Activated naive CD4-positive, alpha-beta T cell treated with anti-CD3 and anti-CD28 coated beads, Interleukin-2, amount 50 U/mL, for 16 hours (primary cell): ENCODE results near the gene NR3C1.

ENCODE experiments used
- DNase-seq: peaks from one replicate; pipeline ENCODE4 v3.0.0-alpha.2; 2020

The NR3C1 gene

DNA sequence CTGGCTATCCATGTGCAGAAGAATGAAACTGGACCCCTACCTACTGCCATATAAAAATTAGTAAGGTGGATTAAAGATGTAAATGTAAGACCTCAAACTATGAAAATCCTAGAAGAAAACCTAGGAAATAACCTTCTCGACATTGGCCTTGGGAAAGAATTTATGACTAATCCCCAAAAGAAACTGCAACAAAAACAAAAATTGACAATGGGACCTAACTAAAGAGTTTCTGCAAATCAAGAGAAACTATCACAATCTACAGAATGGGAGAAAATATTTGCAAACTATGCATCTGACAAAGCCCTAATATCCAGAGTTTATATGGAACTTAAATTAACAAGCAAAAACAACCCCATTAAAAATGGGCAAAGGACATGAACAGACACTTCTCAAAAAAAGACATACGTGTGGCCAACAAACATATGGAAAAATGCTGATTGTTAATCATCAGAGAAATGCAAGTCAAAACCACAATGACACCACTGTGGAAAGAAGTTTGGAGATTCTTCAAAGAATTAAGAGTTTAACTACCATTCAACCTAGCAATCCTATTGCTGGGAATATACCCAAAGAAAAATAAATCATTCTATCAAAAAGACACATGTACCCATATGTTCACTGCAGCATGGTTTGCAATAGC, 98.5 kb downstream of the NR3C1 start:
- no peak for DNase-seq

DNA sequence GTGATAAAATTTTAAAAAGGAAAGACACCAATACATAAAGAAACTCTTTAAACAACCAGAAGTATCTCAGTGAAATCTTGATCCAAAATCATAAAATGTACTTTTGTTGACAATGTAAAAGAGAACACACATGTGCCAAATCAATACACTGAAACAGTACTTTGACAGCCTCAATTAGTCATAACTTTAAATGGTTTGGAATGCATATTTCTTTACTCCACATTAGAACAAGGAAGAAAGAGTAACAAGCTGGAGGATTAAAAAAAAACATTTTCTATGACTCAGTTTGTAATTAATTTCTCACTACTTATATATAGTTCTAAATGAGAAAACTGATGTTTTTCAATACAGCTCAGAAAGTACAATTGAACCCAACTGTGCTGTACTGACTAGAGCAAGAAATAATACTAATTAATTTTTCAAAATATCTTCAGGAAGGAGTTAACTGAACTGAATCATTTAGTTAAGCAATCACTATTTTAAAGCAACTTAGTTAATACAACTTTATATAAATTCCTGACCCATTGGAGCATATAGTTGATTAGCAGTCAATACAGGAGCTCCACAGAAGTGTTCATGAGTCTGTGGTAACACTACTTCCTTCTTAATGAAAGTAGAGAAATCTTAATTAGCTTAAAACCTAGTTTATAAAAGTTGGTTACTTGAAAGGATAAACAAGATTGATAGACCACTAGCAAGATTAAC, 101.0 kb downstream of the NR3C1 start:
- no peak for DNase-seq

DNA sequence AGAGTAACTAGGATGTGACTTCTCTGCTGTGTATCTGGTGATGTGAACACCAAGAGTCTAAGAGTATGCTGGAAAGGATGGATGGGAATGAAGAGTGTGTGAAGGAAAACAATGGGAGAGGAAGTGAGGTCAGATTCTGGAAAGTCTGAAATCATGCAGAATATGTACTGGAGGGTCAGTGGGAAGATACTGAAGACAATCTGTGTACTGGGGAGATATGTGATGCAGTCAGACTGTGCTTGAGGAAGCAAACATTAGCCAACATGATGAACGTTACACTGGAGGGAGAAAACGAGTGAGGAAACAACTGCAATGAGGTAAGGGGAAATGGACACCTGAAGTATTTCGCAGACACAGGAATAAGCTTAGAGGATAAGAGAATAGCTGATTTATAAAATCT, 105.7 kb downstream of the NR3C1 start:
- no peak for DNase-seq

DNA sequence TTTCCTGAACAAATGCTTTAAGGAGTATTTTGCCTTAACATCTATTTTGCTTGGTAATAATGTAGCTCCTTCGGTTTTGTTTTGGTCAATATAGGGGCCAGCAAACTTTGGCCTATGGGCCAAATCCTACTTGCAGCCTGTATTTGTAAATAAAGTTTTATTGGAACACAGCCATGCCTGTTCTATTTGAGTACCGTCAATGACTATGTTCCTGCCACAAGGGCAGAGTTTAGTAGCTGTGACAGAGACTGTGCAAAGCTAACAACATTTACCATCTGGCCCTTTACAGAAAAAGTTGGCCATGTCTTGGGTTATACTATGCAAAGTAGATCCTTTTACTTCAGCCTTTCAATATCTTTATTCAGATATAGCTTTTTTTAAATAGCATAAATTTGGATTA, 113.4 kb downstream of the NR3C1 start:
- no peak for DNase-seq

- no peak for DNase-seq
Observed at GRCh38 chr5:143284521-143284920, 119.0 kb downstream of the NR3C1 start.

DNA sequence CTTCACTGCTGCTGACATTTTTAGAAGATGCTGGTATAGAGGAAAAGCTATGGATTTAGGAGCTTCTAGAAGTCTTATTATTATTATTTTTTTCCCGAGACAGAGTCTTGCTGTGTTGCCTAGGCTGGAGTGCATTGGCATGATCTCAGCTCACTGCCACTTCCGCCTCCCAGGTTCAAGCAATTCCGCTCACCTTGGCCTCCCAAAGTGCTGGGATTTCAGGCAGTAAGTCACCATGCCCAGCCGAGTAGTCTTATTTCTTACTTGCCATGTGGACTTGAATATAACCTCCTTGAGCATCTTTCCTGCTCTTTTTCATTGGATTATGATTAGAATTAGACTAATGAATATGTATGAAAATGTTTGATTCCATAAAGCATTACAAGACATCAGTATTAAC, 119.5 kb downstream of the NR3C1 start:
- DNase-seq, result no peak

DNA sequence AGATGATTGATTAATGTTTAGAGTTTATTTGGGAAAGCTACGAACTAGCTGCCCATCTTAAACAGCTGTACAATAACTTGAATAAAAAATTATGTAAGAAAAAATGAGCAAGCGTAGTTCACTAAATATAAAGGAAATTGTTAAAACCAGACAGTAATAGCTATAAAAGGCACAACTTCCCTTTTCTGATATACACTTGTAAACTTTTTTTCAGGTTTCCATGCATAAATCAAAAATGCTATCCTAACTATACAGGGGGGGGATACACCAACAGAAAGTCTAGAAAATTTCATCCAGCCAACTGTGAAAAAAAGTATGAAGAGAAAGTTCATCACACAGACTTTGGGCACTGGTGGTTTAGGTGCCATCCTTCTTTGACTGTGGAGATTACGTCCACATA, 122.3 kb downstream of the NR3C1 start:
- no peak for DNase-seq

DNA sequence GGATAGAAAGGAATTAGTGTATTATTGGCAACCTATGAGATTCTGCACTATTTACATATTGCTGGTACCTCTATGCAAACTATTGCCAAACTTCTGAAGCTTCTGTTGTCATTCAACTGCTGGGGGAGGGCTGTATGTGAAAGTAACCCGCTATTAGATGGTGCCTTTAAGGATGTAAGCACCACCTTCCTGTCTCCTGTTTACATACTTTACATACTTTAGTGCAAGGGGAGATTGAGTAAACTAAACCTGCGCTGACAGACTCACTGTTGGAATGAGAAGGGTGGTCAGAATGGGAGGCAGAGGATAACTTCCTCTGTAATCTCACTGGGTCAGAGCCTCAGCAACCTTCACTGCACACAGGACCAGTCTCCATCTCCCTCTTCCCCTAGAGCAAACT, 123.8 kb downstream of the NR3C1 start:
- no peak for DNase-seq

- DNase-seq, result no peak
Observed at GRCh38 chr5:143277536-143277935, 126.0 kb downstream of the NR3C1 start.

- DNase-seq, result no peak
Observed at GRCh38 chr5:143275512-143276363, 127.7 kb downstream of the NR3C1 start.

- DNase-seq, result no peak
Observed at GRCh38 chr5:143274952-143275351, 128.5 kb downstream of the NR3C1 start.

GRCh38 chr5:143271431-143271830, 132.1 kb downstream of the NR3C1 start:
- DNase-seq, result no peak

DNA sequence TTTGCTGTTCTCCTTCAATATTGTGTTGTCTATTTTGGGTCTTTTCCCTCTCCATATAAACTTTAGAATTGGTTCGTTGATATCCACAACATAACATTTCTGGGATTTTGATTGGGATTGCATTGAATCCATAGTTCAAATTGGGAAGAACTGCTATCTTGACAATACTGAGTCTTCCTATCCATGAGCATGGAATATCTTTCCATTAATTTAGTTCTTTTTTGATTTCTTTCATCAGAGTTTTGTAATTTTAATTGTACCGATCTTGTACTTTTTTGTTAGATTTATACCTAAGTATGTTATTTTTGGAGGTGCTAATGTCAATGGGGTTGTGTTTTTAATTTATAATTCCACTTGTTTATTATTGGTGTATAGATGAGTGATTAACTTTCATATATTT, 135.1 kb downstream of the NR3C1 start:
- DNase-seq, result no peak

- no peak for DNase-seq
Observed at GRCh38 chr5:143267186-143267585, 136.3 kb downstream of the NR3C1 start.

DNA sequence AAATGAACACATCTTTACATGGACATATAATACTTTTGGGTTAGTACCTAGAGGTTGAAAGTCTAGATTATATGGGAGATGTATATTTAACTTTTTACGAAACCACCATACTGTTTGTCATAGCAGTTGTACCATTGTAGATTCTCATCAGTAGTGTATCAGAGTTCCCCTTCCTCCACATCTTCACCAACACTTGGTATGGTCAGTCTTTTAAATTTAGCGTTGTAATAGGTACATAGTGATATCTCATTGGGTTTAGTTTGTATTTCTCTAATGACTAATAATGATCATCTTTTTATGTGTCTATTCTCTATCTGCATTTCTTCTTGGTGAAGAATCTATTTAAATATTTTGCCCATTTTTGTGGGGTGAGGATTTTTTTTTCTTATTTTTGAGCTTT, 137.5 kb downstream of the NR3C1 start:
- DNase-seq, result no peak

DNA sequence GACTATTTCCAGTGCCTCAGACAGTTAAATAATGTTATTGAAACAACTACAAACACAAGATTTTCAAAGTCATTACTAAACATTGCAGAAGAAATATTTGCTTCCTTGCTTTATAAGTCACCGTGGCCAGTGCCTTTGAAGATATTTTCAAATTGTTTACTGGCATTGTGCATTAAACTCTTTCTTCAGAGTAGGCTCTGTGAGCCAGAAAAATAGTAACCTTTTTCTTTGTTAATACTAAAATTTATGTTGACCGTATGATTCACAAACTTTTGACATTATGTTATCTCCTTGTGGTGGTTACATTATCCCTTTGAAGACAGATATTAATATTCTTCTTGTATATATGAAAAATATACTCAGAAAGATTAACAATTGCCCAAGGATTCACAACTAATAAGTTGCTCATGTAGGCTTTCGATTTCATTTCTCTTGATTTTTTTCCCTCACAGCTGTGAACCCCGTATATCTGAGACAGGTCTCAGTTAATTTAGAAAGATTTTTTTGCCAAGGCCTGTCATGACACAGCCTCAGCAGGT, 140.1 kb downstream of the NR3C1 start:
- no peak for DNase-seq

- DNase-seq, result no peak
Observed at GRCh38 chr5:143262393-143263174, 140.9 kb downstream of the NR3C1 start.

DNA sequence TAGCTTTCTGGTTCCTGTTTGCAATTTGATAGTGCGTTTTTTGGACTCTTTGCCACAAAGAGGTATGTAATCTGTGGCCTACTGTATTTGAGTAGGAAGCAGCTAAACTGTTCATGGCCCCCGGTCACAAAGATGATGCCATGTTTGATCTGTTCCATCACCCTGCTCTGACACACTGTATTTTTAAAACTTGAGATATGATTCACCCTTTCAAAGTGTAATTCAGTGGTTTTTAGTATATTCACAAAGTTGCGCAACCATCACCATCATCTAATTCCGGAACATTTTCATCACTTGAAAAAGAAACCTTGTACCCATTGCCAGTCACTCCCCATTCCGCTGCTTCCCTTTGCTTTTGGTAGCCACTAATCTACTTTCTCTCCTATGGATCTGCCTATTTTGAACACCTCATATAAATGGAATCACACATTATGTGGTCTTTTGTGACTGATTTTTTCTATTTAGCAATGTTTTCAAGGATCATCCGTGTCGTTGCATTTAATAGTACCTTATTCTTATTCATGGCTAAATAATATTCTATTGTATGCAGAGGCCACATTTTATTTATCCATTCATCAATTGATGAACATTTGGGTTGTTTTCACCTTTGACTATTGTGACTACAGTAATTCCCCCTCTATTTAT, 141.6 kb downstream of the NR3C1 start:
- peak; percentile 23 for DNase-seq

DNA sequence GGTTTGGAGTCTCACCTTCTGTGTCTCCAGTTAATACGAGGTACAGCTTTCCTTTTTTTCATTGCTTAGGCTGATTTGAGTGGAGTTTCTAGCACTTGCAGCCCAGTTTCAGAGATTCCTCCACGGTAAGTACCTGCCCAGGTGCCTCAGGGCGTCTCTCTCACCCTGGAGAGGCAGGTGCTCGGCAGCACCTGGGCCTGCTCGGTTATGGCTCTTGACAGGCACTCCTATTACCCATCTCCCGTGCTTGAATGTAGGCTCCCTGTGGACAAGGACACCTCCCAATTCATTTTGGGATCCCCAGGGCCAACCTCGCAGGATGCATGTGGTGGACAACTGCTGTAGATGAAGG, 144.3 kb downstream of the NR3C1 start:
- no peak for DNase-seq

- no peak for DNase-seq
Observed at GRCh38 chr5:143258559-143259253, 144.8 kb downstream of the NR3C1 start.

DNA sequence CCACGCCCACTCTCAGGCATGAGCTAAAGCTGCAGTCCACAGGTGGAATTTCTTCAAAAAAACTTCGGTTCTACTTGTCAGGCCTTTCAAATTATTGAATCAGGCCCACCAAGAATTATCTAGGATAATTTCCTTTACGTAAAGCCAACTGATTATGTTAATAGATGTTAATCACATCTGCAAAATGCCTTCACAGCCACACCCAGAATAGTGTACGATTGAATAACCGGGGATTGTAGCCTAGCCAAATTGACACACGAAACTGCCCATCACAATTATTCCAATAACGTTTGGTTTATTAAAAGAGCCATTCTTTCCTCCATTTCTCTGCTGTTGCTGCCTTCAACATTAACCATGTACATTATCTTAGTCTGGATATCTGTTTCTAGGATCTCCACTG, 148.7 kb downstream of the NR3C1 start:
- no peak for DNase-seq

DNA sequence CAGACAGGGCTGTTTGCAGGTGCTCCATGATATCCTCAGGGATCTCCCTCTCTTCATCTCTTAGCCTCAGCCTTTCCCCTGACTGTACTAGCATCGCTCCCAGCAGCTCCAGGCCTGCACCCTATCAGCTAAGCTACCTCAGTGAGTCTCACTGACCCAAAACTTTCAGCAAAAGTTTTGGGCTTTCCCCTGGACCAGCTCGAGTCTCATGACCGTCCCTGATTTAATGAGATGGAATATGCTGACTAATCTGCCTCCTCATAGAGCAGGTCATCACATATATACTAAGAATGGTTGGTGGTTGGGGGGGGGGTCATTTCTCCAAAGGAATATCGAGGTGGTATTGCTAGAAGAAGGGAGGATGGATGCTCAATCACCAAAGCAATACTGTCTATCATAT, 151.5 kb downstream of the NR3C1 start:
- DNase-seq, result no peak
